GM19397 (cell line): ENCODE data around the gene RAB8B.
A peak's percentile ranks its signal among the peaks of the same experiment; 100 is the strongest.

Experiments used
- ATAC-seq: cut with Tn5 transposase; IDR thresholded peaks from one replicate; pipeline ENCODE4 v1.9.1; 2021; ENCODE audit warnings: mild to moderate bottlenecking, moderate library complexity; ENCODE audit not compliant: unreplicated experiment

Gene RAB8B

GRCh38 chr15:63188926-63189871 lies at the start of gene RAB8B:
TSS of gene RAB8B (plus strand) at chr15:63189606. CDS start at chr15:63189625, 19 bp downstream.
- ATAC-seq = peak; percentile 84

GRCh38 chr15:63140936-63141335 lies 48.5 kb upstream of the RAB8B start:
- no peak for ATAC-seq

GRCh38 chr15:63145426-63145825 lies 44.0 kb upstream of the RAB8B start:
- no peak for ATAC-seq

- no peak for ATAC-seq
Observed at GRCh38 chr15:63146684-63147083, 42.7 kb upstream of the RAB8B start.

GRCh38 chr15:63151665-63152064 lies 37.7 kb upstream of the RAB8B start:
- ATAC-seq = no peak

GRCh38 chr15:63155486-63155885 lies 33.9 kb upstream of the RAB8B start:
- ATAC-seq = no peak

- ATAC-seq = no peak
Observed at GRCh38 chr15:63156086-63156710, 33.2 kb upstream of the RAB8B start.

- ATAC-seq = no peak
Observed at GRCh38 chr15:63156755-63157117, 32.7 kb upstream of the RAB8B start.

GRCh38 chr15:63157118-63157843 lies 32.1 kb upstream of the RAB8B start, which contains the start of gene RPS27L:
TSS of gene RPS27L (minus strand) at chr15:63157477. CDS start at chr15:63157405, 72 bp downstream.
- peak; percentile 91 for ATAC-seq

GRCh38 chr15:63157891-63158431 lies 31.4 kb upstream of the RAB8B start:
- ATAC-seq = peak; percentile 10

GRCh38 chr15:63160638-63161037 lies 28.8 kb upstream of the RAB8B start:
- no peak for ATAC-seq

GRCh38 chr15:63163217-63163616 lies 26.2 kb upstream of the RAB8B start:
- ATAC-seq = no peak

- ATAC-seq = no peak
Observed at GRCh38 chr15:63165166-63165859, 24.1 kb upstream of the RAB8B start.

GRCh38 chr15:63166219-63166618 lies 23.2 kb upstream of the RAB8B start:
- ATAC-seq = no peak

- ATAC-seq = no peak
Observed at GRCh38 chr15:63169788-63170187, 19.6 kb upstream of the RAB8B start.

- ATAC-seq = no peak
Observed at GRCh38 chr15:63172376-63172775, 17.0 kb upstream of the RAB8B start.

GRCh38 chr15:63172851-63173451 lies 16.5 kb upstream of the RAB8B start:
- ATAC-seq = no peak

GRCh38 chr15:63176302-63176701 lies 13.1 kb upstream of the RAB8B start:
- no peak for ATAC-seq

GRCh38 chr15:63178034-63178433 lies 11.4 kb upstream of the RAB8B start:
- no peak for ATAC-seq

GRCh38 chr15:63180746-63181145 lies 8.7 kb upstream of the RAB8B start:
- no peak for ATAC-seq
